GM23338 (cell line): ENCODE measurements around the gene ELANE. TPM values are rescaled to one million over a fixed set of nuclear protein-coding genes. Genes with fewer than 3 reads are reported as not detected.
"Not testable (repeated sequence)": the region's sequence is repeated elsewhere in the genome, so short reads cannot be mapped to it uniquely, and the experiment has no call there.

Experiments
- ATAC-seq: fragments of 200-7000 bp; cut with Tn5 transposase; 3 replicates; pipeline ENCODE4 v1.9.1; 2020
- DNase-seq: peaks from one replicate; pipeline ENCODE4 v3.0.0-alpha.2; 2015; ENCODE audit warnings: low spot score
- H2AFZ ChIP-seq: fragments of 200-600 bp; sonication (generic); 2 replicates; pipeline ENCODE4 v1.8.0; 2016; ENCODE audit warnings: antibody characterized with exemption, mild to moderate bottlenecking, moderate library complexity
- H3F3A ChIP-seq: fragments of 200-600 bp; sonication (generic); replicated peaks from 2 replicates; pipeline ENCODE4 v1.8.0; 2017; ENCODE audit warnings: antibody characterized with exemption, mixed run types, low read depth
- H3K27ac ChIP-seq: fragments of 200-600 bp; sonication (generic); 2 replicates; pipeline ENCODE4 v1.6.1; 2016; ENCODE audit warnings: low read depth
- H3K27me3 ChIP-seq: fragments of 200-600 bp; sonication (generic); 2 replicates; pipeline ENCODE4 v1.8.0; 2016; ENCODE audit warnings: mild to moderate bottlenecking, mixed run types, moderate library complexity; ENCODE audit not compliant: insufficient read depth
- H3K36me3 ChIP-seq: fragments of 200-600 bp; sonication (generic); 2 replicates; pipeline ENCODE4 v1.8.0; 2016; ENCODE audit warnings: mild to moderate bottlenecking; ENCODE audit not compliant: insufficient read depth
- H3K4me1 ChIP-seq: fragments of 200-600 bp; sonication (generic); 2 replicates; pipeline ENCODE4 v1.8.0; 2016; ENCODE audit warnings: mild to moderate bottlenecking, moderate library complexity; ENCODE audit not compliant: insufficient read depth
- H3K4me2 ChIP-seq: fragments of 200-600 bp; sonication (generic); 2 replicates; pipeline ENCODE4 v1.7.1; 2017; ENCODE audit warnings: mixed run types
- H3K4me3 ChIP-seq: fragments of 200-600 bp; sonication (generic); 2 replicates; pipeline ENCODE4 v1.6.1; 2016; ENCODE audit warnings: mixed run types
- H3K79me2 ChIP-seq: fragments of 200-600 bp; sonication (generic); replicated peaks from 2 replicates; pipeline ENCODE4 v1.8.0; 2017; ENCODE audit warnings: mild to moderate bottlenecking; ENCODE audit not compliant: insufficient read depth
- H3K9me2 ChIP-seq: fragments of 200-600 bp; sonication (generic); 2 replicates; pipeline ENCODE4 v1.8.0; 2017; ENCODE audit not compliant: insufficient read depth
- H4K20me1 ChIP-seq: fragments of 200-600 bp; sonication (generic); replicated peaks from 2 replicates; pipeline ENCODE4 v1.8.0; 2017; ENCODE audit warnings: mild to moderate bottlenecking; ENCODE audit not compliant: insufficient read depth
- H3K27ac Mint-ChIP-seq: 2 replicates; pipeline ENCODE4 v1.8.0; 2020; ENCODE audit warnings: inconsistent platforms, mild to moderate bottlenecking, moderate library complexity, mixed read lengths
- H3K27me3 Mint-ChIP-seq: 3 replicates; pipeline ENCODE4 v1.8.0; 2022; ENCODE audit warnings: low read depth, mild to moderate bottlenecking, moderate library complexity, mixed read lengths, inconsistent platforms; ENCODE audit not compliant: insufficient read depth, poor library complexity
- H3K36me3 Mint-ChIP-seq: 3 replicates; pipeline ENCODE4 v1.8.0; 2021; ENCODE audit warnings: low read depth, mild to moderate bottlenecking, inconsistent platforms, moderate library complexity, mixed read lengths
- H3K4me1 Mint-ChIP-seq: 3 replicates; pipeline ENCODE4 v1.8.0; 2020; ENCODE audit warnings: mild to moderate bottlenecking, inconsistent platforms, mixed read lengths
- H3K4me3 Mint-ChIP-seq: 3 replicates; pipeline ENCODE4 v1.8.0; 2021; ENCODE audit warnings: moderate library complexity, mild to moderate bottlenecking, inconsistent platforms, mixed read lengths
- H3K9me3 Mint-ChIP-seq: 3 replicates; pipeline ENCODE4 v1.8.0; 2020; ENCODE audit warnings: moderate library complexity, mild to moderate bottlenecking, inconsistent platforms, mixed read lengths
- CTCF ChIP-seq, 2 experiments: fragments of 200-600 bp in 1 of 2; sonication (generic) in 1 of 2; conservative IDR thresholded peaks; 2 replicates each; pipeline versions ENCODE4 v1.5.1 to v1.6.1; 2016 to 2017; ENCODE audit warnings: antibody characterized with exemption in 2 of 2, low read depth in 2 of 2, mild to moderate bottlenecking in 2 of 2, moderate library complexity in 1 of 2
- EZH2 ChIP-seq: fragments of 200-600 bp; sonication (generic); IDR thresholded peaks from one replicate; pipeline ENCODE4 v1.8.0; 2017; ENCODE audit warnings: antibody characterized with exemption, mild to moderate bottlenecking, low read depth; ENCODE audit not compliant: unreplicated experiment
- JUNB ChIP-seq: IDR thresholded peaks from one replicate; pipeline ENCODE4 v1.6.1; 2016; ENCODE audit warnings: antibody characterized with exemption; ENCODE audit not compliant: unreplicated experiment
- NANOG ChIP-seq: IDR thresholded peaks from 2 replicates; pipeline ENCODE4 v1.6.1; 2016; ENCODE audit warnings: antibody characterized with exemption, borderline replicate concordance
- POLR2AphosphoS5 ChIP-seq: IDR thresholded peaks from 2 replicates; pipeline ENCODE4 v1.6.1; 2016; ENCODE audit warnings: antibody characterized with exemption, low read depth
- ZNF331 ChIP-seq: fragments of 250-450 bp; sonication (Bioruptor Pico); IDR thresholded peaks from 2 replicates; pipeline ENCODE4 v1.5.0; 2020; ENCODE audit warnings: low read depth, mild to moderate bottlenecking, moderate library complexity
- ZNF462 ChIP-seq: fragments of 250-450 bp; sonication (Bioruptor Pico); IDR thresholded peaks from 2 replicates; pipeline ENCODE4 v1.5.0; 2020; ENCODE audit warnings: mild to moderate bottlenecking, moderate library complexity
- polyA plus RNA-seq: library from polyadenylated mRNA; unstranded; fragments of >200 nt; fragmentation: Nextera tagmentation; extraction: Ambion mirVana; gene quantifications from 2 replicates; pipeline ENCODE4 v1.2.1, GENCODE V29; 2016
- total RNA-seq: library from RNA; depleted of rRNA; stranded (reverse); fragments of >200 nt; shearing (Covaris generic); gene quantifications from 2 replicates; pipeline ENCODE4 v1.2.3, GENCODE V29; 2014
- TF ChIP-seq, protein P1 (sequence below): IDR thresholded peaks from 2 replicates; pipeline ENCODE4 v1.6.1; 2016; ENCODE audit warnings: antibody characterized with exemption

The ELANE gene
- total and polyA plus RNA-seq, 2 experiments from 2014 or later: not detected

DNA sequence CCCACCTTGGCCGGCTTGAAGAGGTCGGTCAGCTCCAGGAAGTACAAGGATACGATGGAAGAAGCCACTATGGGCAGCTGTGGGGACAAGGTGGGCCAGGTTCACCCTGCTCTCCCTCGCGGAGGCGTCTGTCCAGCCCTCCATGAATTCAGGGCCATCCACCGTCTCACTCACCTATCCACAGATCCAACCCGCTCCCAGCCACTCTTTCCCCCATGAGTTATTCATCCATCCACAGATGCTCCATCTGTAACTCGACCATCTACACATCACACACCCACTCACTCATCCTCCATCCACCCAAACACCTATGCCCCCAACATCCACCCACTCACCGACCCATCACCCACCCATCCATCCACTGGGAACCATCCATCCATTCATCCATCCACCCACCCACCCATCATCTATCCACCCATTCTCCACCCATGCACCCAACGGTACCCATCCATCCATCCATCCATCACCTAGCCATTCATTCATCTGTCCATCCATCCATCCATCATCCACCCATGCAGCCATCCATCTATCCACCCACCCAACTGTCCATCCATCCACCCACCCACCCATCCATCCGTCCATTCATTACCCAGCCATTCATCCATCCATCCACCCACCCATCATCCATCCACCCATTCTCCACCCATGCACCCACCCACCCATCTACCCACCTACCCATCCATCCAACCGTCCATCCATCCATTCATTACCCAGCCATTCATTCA, 36.2 kb upstream of the ELANE start (continued):
- TF ChIP-seq ZNF462 (CRISPR knock-in tag) (no peak), JUNB (no peak)
- TF ChIP-seq, protein P1, sequence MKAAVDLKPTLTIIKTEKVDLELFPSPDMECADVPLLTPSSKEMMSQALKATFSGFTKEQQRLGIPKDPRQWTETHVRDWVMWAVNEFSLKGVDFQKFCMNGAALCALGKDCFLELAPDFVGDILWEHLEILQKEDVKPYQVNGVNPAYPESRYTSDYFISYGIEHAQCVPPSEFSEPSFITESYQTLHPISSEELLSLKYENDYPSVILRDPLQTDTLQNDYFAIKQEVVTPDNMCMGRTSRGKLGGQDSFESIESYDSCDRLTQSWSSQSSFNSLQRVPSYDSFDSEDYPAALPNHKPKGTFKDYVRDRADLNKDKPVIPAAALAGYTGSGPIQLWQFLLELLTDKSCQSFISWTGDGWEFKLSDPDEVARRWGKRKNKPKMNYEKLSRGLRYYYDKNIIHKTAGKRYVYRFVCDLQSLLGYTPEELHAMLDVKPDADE: no peak

DNA sequence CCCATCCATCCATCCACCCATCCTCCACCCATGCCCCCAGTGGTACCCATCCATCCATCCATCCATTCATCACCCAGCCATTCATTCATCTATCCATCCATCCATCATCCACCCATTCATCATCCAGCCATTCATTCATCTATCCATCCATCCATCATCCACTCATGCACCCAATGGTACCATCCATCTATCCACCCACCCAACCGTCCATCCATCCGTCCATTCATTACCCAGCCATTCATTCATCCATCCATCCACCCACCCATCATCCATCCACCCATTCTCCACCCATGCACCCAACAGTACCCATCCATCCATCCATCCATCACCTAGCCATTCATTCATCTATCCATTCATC, 35.6 kb upstream of the ELANE start:
- no peak overlapping the region for H3K27ac Mint-ChIP-seq
- H3K4me1 Mint-ChIP-seq: no peaks in the 10 kb centered on the region
- Histone ChIP-seq H2AFZ (no peak overlapping the region), H3F3A (peaks cover 8% of the 10 kb centered on the region), H3K79me2 (peaks cover 23% of the 10 kb centered on the region), H3K4me3 (no peak overlapping the region), H3K9me2 (0 out of 2 replicates have a peak, but pooled peaks cover 4% of the 10 kb centered on the region), H3K27me3 (no peaks in the 10 kb centered on the region), H3K4me1 (no peaks in the 10 kb centered on the region), H3K36me3 (peaks cover 5% of the 10 kb centered on the region; the same call in 1 of the 2 replicates), H4K20me1 (peaks cover 9% of the 10 kb centered on the region), H3K4me2 (no peak overlapping the region), H3K27ac (no peak overlapping the region)
- H3K27me3 Mint-ChIP-seq: peaks cover 24% of the 10 kb centered on the region
- H3K36me3 Mint-ChIP-seq: peaks cover 35% of the 10 kb centered on the region
- H3K4me3 Mint-ChIP-seq: no peak overlapping the region; the same call in 2 of the 3 replicates
- ATAC-seq (no peak), DNase-seq (no peak)
- no peak for TF ChIP-seq CTCF (conservative IDR thresholded peaks at IDR 0.05; ENCODE audit: low read depth in 2 of 2)
- TF ChIP-seq ZNF331 (CRISPR knock-in tag): no peak
- TF ChIP-seq POLR2AphosphoS5: no peak
- TF ChIP-seq EZH2: no peak
- no peak for TF ChIP-seq NANOG
- TF ChIP-seq, protein P1: no peak
- H3K9me3 Mint-ChIP-seq: peaks cover 2% of the 10 kb centered on the region; the same call in 2 of the 3 replicates

- Mint-ChIP-seq H3K36me3 (peaks cover 17% of the 10 kb centered on the region), H3K27me3 (peaks cover 11% of the 10 kb centered on the region), H3K4me3 (peak overlapping the region; percentile 29; the same call in 2 of the 3 replicates)
- peaks cover 23% of the 10 kb centered on the region for H3K79me2 ChIP-seq
- DNase-seq, H3K27ac Mint-ChIP-seq, H3F3A ChIP-seq, H3K27me3 ChIP-seq, H3K27ac ChIP-seq, H2AFZ ChIP-seq, H4K20me1 ChIP-seq, H3K9me2 ChIP-seq, H3K9me3 Mint-ChIP-seq, H3K4me1 Mint-ChIP-seq, ATAC-seq, H3K36me3 ChIP-seq, H3K4me1 ChIP-seq: not testable (repeated sequence)
- H3K4me3 ChIP-seq: peak overlapping the region; percentile 84; the same call in 1 of the 2 replicates
- H3K4me2 ChIP-seq: peak overlapping the region; percentile 65; the same call in 1 of the 2 replicates
Observed at GRCh38 chr19:820212-820611, 31.9 kb upstream of the ELANE start.
